ENCODE results near the gene NEDD9.

NEDD9 gene

DNA sequence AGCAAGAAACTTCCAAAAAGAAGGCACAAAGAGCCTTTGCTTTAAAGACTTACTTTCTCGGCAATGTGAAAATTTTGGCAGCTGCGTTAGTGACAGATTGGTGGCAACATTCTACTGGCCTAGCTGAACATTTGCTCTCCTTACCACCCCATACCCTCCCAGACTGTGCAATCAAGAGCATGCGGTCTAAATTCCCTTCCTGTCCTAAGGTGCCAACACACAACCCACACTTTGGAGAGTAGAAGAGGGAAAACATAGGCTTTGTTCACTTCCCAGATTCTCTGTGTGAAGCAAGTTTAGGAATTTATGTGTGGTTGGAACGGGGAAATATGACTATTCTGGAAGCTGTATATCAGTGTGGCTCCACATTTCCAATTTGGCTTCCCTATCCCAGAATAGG, 29.8 kb upstream of the NEDD9 start:
- no peak overlapping the region for H3K27ac ChIP-seq (ENCODE audit: low read length)
- H4K20me1 ChIP-seq (ENCODE audit: insufficient read depth, low read length) = no peaks in the 10 kb centered on the region
- no peaks in the 10 kb centered on the region for H3K36me3 ChIP-seq (replicated peaks; ENCODE audit: insufficient read depth, low read length)
- H3K9me2 ChIP-seq (replicated peaks; ENCODE audit: insufficient read depth, low read length) = no peaks in the 10 kb centered on the region
- no peaks in the 10 kb centered on the region for H3F3A ChIP-seq (ENCODE audit: insufficient read depth, low read length)
- no peaks in the 10 kb centered on the region for H3K27me3 ChIP-seq (replicated peaks; ENCODE audit: insufficient read depth, low read length)
- no peaks in the 10 kb centered on the region for H3K9me3 ChIP-seq (replicated peaks; ENCODE audit: insufficient read depth, low read length)
- TF ChIP-seq, protein P1, sequence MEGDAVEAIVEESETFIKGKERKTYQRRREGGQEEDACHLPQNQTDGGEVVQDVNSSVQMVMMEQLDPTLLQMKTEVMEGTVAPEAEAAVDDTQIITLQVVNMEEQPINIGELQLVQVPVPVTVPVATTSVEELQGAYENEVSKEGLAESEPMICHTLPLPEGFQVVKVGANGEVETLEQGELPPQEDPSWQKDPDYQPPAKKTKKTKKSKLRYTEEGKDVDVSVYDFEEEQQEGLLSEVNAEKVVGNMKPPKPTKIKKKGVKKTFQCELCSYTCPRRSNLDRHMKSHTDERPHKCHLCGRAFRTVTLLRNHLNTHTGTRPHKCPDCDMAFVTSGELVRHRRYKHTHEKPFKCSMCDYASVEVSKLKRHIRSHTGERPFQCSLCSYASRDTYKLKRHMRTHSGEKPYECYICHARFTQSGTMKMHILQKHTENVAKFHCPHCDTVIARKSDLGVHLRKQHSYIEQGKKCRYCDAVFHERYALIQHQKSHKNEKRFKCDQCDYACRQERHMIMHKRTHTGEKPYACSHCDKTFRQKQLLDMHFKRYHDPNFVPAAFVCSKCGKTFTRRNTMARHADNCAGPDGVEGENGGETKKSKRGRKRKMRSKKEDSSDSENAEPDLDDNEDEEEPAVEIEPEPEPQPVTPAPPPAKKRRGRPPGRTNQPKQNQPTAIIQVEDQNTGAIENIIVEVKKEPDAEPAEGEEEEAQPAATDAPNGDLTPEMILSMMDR (IDR thresholded peaks at IDR 0.05; ENCODE audit: low read length) = no peak
- TF ChIP-seq EZH2 (optimal IDR thresholded peaks at IDR 0.05; ENCODE audit: low read depth, low read length) (no peak), EZH2phosphoT487 (IDR thresholded peaks at IDR 0.05; ENCODE audit: low read length) (no peak)
- H3K4me1 ChIP-seq (ENCODE audit: low read length) = peaks cover 15% of the 10 kb centered on the region
- no peak overlapping the region for H3K9ac ChIP-seq (ENCODE audit: low read length)
- H2AFZ ChIP-seq (ENCODE audit: low read length) = no peak overlapping the region
- H3K79me2 ChIP-seq (ENCODE audit: low read length) = no peaks in the 10 kb centered on the region
- no peak overlapping the region for H3K4me2 ChIP-seq (ENCODE audit: low read depth, low read length)
- DNase-seq = no peak
- H3K4me3 ChIP-seq (ENCODE audit: low read length) = no peak overlapping the region

DNA sequence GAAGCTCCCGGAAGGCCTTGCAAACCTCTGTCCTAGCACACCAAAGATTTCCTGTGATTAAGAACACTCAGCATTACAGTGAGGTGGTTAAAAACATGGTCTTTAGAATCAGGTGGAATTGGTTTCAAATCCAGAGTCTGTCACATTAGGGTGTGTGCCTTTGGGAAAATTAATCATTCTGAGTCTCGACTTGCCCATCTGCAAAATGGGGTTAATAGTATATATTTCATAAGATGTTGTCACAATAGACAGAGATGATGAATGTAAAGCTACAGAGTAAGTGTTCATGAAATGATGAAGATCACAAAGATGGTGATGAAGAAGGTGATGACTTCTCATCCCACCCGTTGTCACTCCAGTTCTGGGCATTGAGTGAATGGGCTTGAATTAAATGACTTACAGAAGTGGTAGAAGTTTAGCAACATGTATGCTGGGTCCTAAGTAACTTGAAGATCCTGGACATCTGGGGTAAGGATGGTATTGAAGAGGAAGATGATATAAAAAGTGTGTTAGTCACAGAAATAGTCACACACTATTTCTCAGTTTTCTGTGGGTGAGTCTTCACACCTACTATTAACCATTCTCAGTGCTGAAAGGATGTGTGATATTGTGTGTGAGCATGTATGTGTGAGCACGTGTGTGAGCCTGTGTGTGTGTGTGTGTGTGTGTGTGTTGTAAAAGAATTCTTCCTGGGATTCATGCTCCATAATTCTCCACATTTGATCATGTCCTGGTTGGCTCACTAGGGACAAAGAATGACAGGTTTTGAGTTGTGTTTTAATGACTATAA, 28.0 kb upstream of the NEDD9 start:
- Histone ChIP-seq H3K79me2 (ENCODE audit: low read length) (no peaks in the 10 kb centered on the region), H2AFZ (ENCODE audit: low read length) (no peak overlapping the region), H3F3A (ENCODE audit: insufficient read depth, low read length) (no peaks in the 10 kb centered on the region), H4K20me1 (ENCODE audit: insufficient read depth, low read length) (no peaks in the 10 kb centered on the region), H3K4me3 (ENCODE audit: low read length) (no peak overlapping the region), H3K27ac (ENCODE audit: low read length) (no peak overlapping the region), H3K9me2 (replicated peaks; ENCODE audit: insufficient read depth, low read length) (no peaks in the 10 kb centered on the region), H3K27me3 (replicated peaks; ENCODE audit: insufficient read depth, low read length) (no peaks in the 10 kb centered on the region), H3K4me1 (ENCODE audit: low read length) (peaks cover 15% of the 10 kb centered on the region), H3K9ac (ENCODE audit: low read length) (no peak overlapping the region), H3K36me3 (replicated peaks; ENCODE audit: insufficient read depth, low read length) (no peaks in the 10 kb centered on the region), H3K4me2 (ENCODE audit: low read depth, low read length) (no peak overlapping the region), H3K9me3 (replicated peaks; ENCODE audit: insufficient read depth, low read length) (no peaks in the 10 kb centered on the region)
- DNase-seq = no peak
- TF ChIP-seq, protein P1 (IDR thresholded peaks at IDR 0.05; ENCODE audit: low read length) = no peak
- no peak for TF ChIP-seq EZH2 (optimal IDR thresholded peaks at IDR 0.05; ENCODE audit: low read depth, low read length)
- TF ChIP-seq EZH2phosphoT487 (IDR thresholded peaks at IDR 0.05; ENCODE audit: low read length) = no peak

DNA sequence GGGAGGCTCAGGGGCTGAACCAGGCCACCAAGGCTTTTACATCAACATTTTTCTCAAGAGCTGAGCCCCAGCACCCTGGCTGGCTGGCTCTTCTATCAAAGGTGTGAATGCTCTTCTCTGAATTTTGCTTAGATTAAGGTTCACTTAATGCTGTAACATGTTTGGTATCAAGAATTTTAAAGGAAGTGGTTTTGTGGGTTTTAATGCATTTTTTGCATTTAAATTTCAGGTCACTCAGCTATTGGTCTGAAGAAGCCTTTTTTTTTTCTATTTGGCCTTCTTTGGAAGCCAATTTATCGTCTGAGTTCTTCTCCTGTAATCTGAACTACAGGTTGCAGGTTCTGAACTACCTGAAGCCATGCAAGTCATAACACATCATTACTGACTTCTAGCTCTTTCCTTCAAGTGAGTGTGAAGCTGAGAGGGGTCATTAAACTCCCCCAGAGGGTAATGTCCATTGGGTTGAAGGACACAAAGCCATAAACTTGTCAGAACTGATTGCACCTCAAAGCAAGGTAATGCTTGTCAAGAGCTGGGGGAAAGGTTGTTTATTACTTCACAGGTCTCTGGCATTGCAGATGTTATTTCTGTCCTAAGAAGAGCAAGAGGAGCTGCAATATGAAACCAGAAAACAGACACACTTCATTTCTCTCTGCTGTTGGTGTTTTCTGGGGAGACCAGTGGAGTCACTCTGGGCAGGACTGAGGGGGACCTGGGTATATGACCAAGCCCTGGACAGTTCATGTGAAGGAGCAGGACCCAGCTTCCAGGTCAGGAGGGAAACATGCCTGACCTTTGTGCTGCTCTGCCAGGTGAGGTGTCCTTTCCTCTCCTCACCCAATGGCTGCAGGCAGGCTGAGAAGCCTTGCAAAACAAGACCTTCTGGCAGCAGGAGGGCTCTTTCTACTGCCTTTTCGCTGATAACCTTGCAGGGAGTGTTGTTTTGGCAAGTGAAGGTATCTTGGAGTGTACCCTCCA, 26.1 kb upstream of the NEDD9 start:
- H2AFZ ChIP-seq (ENCODE audit: low read length) = no peak overlapping the region
- no peak overlapping the region for H3K27ac ChIP-seq (ENCODE audit: low read length)
- TF ChIP-seq EZH2phosphoT487 (IDR thresholded peaks at IDR 0.05; ENCODE audit: low read length) (no peak), EZH2 (optimal IDR thresholded peaks at IDR 0.05; ENCODE audit: low read depth, low read length) (no peak)
- TF ChIP-seq, protein P1 (IDR thresholded peaks at IDR 0.05; ENCODE audit: low read length) = no peak
- no peaks in the 10 kb centered on the region for H3K9me2 ChIP-seq (replicated peaks; ENCODE audit: insufficient read depth, low read length)
- no peak overlapping the region for H3K4me2 ChIP-seq (ENCODE audit: low read depth, low read length)
- H3K4me3 ChIP-seq (ENCODE audit: low read length) = no peak overlapping the region
- peak; percentile 19 for DNase-seq
- H3K27me3 ChIP-seq (replicated peaks; ENCODE audit: insufficient read depth, low read length) = no peaks in the 10 kb centered on the region
- no peak overlapping the region for H3K9ac ChIP-seq (ENCODE audit: low read length)
- H3F3A ChIP-seq (ENCODE audit: insufficient read depth, low read length) = no peaks in the 10 kb centered on the region
- no peaks in the 10 kb centered on the region for H3K79me2 ChIP-seq (ENCODE audit: low read length)
- H3K36me3 ChIP-seq (replicated peaks; ENCODE audit: insufficient read depth, low read length) = no peaks in the 10 kb centered on the region
- no peaks in the 10 kb centered on the region for H4K20me1 ChIP-seq (ENCODE audit: insufficient read depth, low read length)
- peaks cover 15% of the 10 kb centered on the region for H3K4me1 ChIP-seq (ENCODE audit: low read length)
- no peaks in the 10 kb centered on the region for H3K9me3 ChIP-seq (replicated peaks; ENCODE audit: insufficient read depth, low read length)

All from MM.1S (cell line).